HepG2 (cell line): Measurements from ENCODE around the gene CHI3L1. TPM values are rescaled to one million over a fixed set of nuclear protein-coding genes. Genes with fewer than 3 reads are reported as not detected.

Experiments used
- ATAC-seq: fragments of 200-7000 bp; cut with Tn5 transposase; 3 replicates; pipeline ENCODE4 v1.9.1; 2020; ENCODE audit warnings: mild to moderate bottlenecking, moderate library complexity
- BruUV-seq: library from RNA; stranded (reverse); fragments of 400-500 nt; replicated peaks from 2 replicates; lab custom pipeline; 2021; lab: Mats Ljungman, UMichigan
- CTCF ChIA-PET: fragments of 300-600 bp; formaldehyde crosslinking; extraction: SDS; loops from one replicate; lab custom pipeline; 2021; ENCODE audit warnings: low total read pairs, inconsistent platforms, low intra/inter-chr PET ratio; lab: Yijun Ruan, JAX
- POLR2A ChIA-PET: fragments of 350-600 bp; sonication (Branson Sonifier 250); formaldehyde crosslinking; loops from one replicate; lab custom pipeline; 2020; ENCODE audit warnings: antibody characterized with exemption, inconsistent platforms; lab: Yijun Ruan, JAX
- DNase-seq: peaks from one replicate; pipeline ENCODE4 v3.0.0-alpha.2; 2015; ENCODE audit warnings: low spot score
- FAIRE-seq: peaks from 3 replicates; lab custom pipeline; 2011; peaks lifted over from hg19 to GRCh38; lab: Jason Lieb, UNC
- H2AFZ ChIP-seq: one replicate; pipeline ENCODE4 v1.6.1; 2011; ENCODE audit warnings: low read length, inconsistent platforms
- H3K27ac ChIP-seq: fragments of 300-600 bp; 3 replicates; pipeline ENCODE4 v1.8.0; 2011; ENCODE audit warnings: mixed run types, mild to moderate bottlenecking, mixed read lengths, low read length, inconsistent platforms; ENCODE audit not compliant: insufficient read depth; ENCODE audit errors: extremely low read length
- H3K27me3 ChIP-seq, 2 experiments: fragments of 200-600 bp in 1 of 2; 2 replicates in 1 of 2; 3 replicates in 1 of 2; pipeline versions ENCODE4 v1.6.0 to v1.8.0; 2011; ENCODE audit warnings: low read length in 2 of 2, mild to moderate bottlenecking in 2 of 2, moderate library complexity in 2 of 2, inconsistent platforms in 1 of 2; ENCODE audit not compliant: insufficient read depth in 2 of 2, control insufficient read depth in 1 of 2
- H3K36me3 ChIP-seq, 2 experiments: fragments of 200-600 bp in 1 of 2; replicated peaks in 1 of 2; 2 replicates in 1 of 2; 3 replicates in 1 of 2; pipeline versions ENCODE4 v1.5.1 to v1.8.0; 2011; ENCODE audit warnings: low read length in 2 of 2, inconsistent platforms in 1 of 2; ENCODE audit not compliant: insufficient read depth in 2 of 2, control insufficient read depth in 1 of 2
- H3K4me1 ChIP-seq: 2 replicates; pipeline ENCODE4 v1.5.1; 2012; ENCODE audit warnings: low read length, inconsistent platforms; ENCODE audit not compliant: insufficient read depth
- H3K4me2 ChIP-seq: 2 replicates; pipeline ENCODE4 v1.6.0; 2011; ENCODE audit warnings: low read depth, low read length, inconsistent platforms
- H3K4me3 ChIP-seq, 3 experiments: fragments of 200-600 bp in 1 of 3; sonication (generic), shearing (Covaris generic) in 1 of 3; replicated peaks in 1 of 3; 2 replicates each; pipeline ENCODE4 v1.5.1; 2011 to 2016; ENCODE audit warnings: low read length in 3 of 3, inconsistent platforms in 2 of 3, low read depth in 2 of 3, mild to moderate bottlenecking in 2 of 3, control low read depth in 1 of 3, mixed read lengths in 1 of 3; ENCODE audit not compliant: insufficient read depth in 1 of 3
- H3K79me2 ChIP-seq: one replicate; pipeline ENCODE4 v1.6.1; 2011; ENCODE audit warnings: low read length, inconsistent platforms; ENCODE audit not compliant: insufficient read depth
- H3K9ac ChIP-seq: 2 replicates; pipeline ENCODE4 v1.6.0; 2011; ENCODE audit warnings: mild to moderate bottlenecking, low read depth, low read length, inconsistent platforms; ENCODE audit not compliant: insufficient read depth
- H3K9me3 ChIP-seq: 2 replicates; pipeline ENCODE4 v1.5.1; 2012; ENCODE audit warnings: mild to moderate bottlenecking, low read length
- H4K20me1 ChIP-seq: 2 replicates; pipeline ENCODE4 v1.6.0; 2011; ENCODE audit warnings: inconsistent platforms, mild to moderate bottlenecking, low read length, moderate library complexity; ENCODE audit not compliant: insufficient read depth
- FUBP1 ChIP-seq: sonication (generic); formaldehyde crosslinking; IDR thresholded peaks from 2 replicates; pipeline ENCODE4 v1.5.1; 2020; ENCODE audit warnings: missing genetic modification reagents, mild to moderate bottlenecking, borderline replicate concordance
- MED1 ChIP-seq: sonication (generic); formaldehyde crosslinking; IDR thresholded peaks from 2 replicates; pipeline ENCODE4 v1.4.0; 2020; ENCODE audit warnings: missing genetic modification reagents
- ZHX1 ChIP-seq: sonication (generic); formaldehyde crosslinking; IDR thresholded peaks from 2 replicates; pipeline ENCODE4 v1.8.1; 2022; ENCODE audit warnings: low read depth, mild to moderate bottlenecking, missing genetic modification reagents
- ZNF570 ChIP-seq: sonication (generic); formaldehyde crosslinking; IDR thresholded peaks from 2 replicates; pipeline ENCODE4 v1.4.0; 2020; ENCODE audit warnings: mild to moderate bottlenecking, missing genetic modification reagents, borderline replicate concordance
- ZZZ3 ChIP-seq: sonication (generic); formaldehyde crosslinking; IDR thresholded peaks from 2 replicates; pipeline ENCODE4 v1.4.0; 2020; ENCODE audit warnings: missing genetic modification reagents, mild to moderate bottlenecking, borderline replicate concordance
- WGBS: methylation state at CpG from one replicate; pipeline ENCODE4 v1.1.6; 2017; ENCODE audit warnings: low lambda C conversion rate; 5-methylcytosine and 5-hydroxymethylcytosine counted together
- in situ Hi-C: cut with HindIII; loops from 2 replicates; pipeline ENCODE4 v1.10.0; 2017; ENCODE audit warnings: low pct_unique_long_range_greater_than_20kb; ENCODE audit not compliant: extremely low pct_ligation_motif_present
- intact Hi-C: fragments of 100-400 bp; cut with micrococcal nuclease; formaldehyde crosslinking; loops from one replicate; pipeline ENCODE4 v1.10.0; 2022; ENCODE audit not compliant: unreplicated experiment
- polyA plus RNA-seq, 8 experiments: library from polyadenylated mRNA; depleted of rRNA in 3 of 8; stranded (reverse) in 7 of 8; unstranded in 1 of 8; fragments of >200 nt; fragmentation: Illumina TruSeq in 4 of 8; extraction: Trizol in 4 of 8; gene quantifications; 2 replicates each; pipeline versions ENCODE4 v1.2.1 to v1.2.3, GENCODE V29; 2011 to 2016; ENCODE audit warnings: low read depth in 4 of 8, missing spikeins in 1 of 8, mixed read lengths in 1 of 8; ENCODE audit not compliant: insufficient read depth in 1 of 8
- total RNA-seq, 5 experiments: library from RNA; depleted of rRNA; stranded (reverse); fragments of >200 nt; fragmentation: Illumina TruSeq; extraction: Trizol; gene quantifications; 2 replicates each; pipeline ENCODE4 v1.2.3, GENCODE V29; 2016; ENCODE audit warnings: low read depth in 1 of 5

The CHI3L1 gene
- total and polyA plus RNA-seq, 2 of the 13 experiments (the other 11 are each of a cell fraction or from before 2014, with no cell fraction given), result 0.09 to 0.13 TPM

- 29% methylated on average over 2 of the region's 5 CpGs for WGBS
- CTCF ChIA-PET, result no interaction called here
- Histone ChIP-seq H3K9me3 (no peaks in the 10 kb centered on the region), H3K4me1 (peaks cover 20% of the 10 kb centered on the region), H2AFZ (no peak within 1 kb of the TSS), H3K79me2 (no peaks in the 10 kb centered on the region), H3K36me3 (no peaks in the 10 kb centered on the region), H3K9ac (no peak within 1 kb of the TSS), H3K4me2 (no peak within 1 kb of the TSS), H4K20me1 (0 out of 2 replicates have a peak, but pooled peaks cover 4% of the 10 kb centered on the region), H3K27ac (no peak within 1 kb of the TSS), H3K4me3 (no peak within 1 kb of the TSS), H3K27me3 (peaks cover 2 to 6% of the 10 kb centered on the region in 2 experiments; a peak in 3 of 5 replicates)
- no peak for TF ChIP-seq MED1
- no peak for TF ChIP-seq ZHX1
- TF ChIP-seq FUBP1 (CRISPR knock-in tag), result no peak
- TF ChIP-seq ZNF570, result no peak
- TF ChIP-seq ZZZ3 (CRISPR knock-in tag), result no peak
- FAIRE-seq (no peak), ATAC-seq (no peak), DNase-seq (no peak)
- no TSS peak for BruUV-seq
- intact Hi-C loops (no loop called here), in situ Hi-C loops (no loop called here)
- POLR2A ChIA-PET, result no interaction called here
These were observed 11.2 kb downstream of the CHI3L1 start, which contains the start of gene MYBPH for GRCh38 chr1:203175237-203175826. TSS of gene MYBPH (minus strand) at chr1:203175826. CDS start at chr1:203175755, 71 bp downstream.
